HG02759 (cell line): ENCODE measurements around the gene POU6F2.
"Not testable (repeated sequence)": the region's sequence is repeated elsewhere in the genome, so short reads cannot be mapped to it uniquely, and the experiment has no call there.

Source experiments
- ATAC-seq: cut with Tn5 transposase; IDR thresholded peaks from one replicate; pipeline ENCODE4 v1.9.1; 2021; ENCODE audit warnings: mild to moderate bottlenecking, moderate library complexity; ENCODE audit not compliant: unreplicated experiment

The POU6F2 gene

DNA sequence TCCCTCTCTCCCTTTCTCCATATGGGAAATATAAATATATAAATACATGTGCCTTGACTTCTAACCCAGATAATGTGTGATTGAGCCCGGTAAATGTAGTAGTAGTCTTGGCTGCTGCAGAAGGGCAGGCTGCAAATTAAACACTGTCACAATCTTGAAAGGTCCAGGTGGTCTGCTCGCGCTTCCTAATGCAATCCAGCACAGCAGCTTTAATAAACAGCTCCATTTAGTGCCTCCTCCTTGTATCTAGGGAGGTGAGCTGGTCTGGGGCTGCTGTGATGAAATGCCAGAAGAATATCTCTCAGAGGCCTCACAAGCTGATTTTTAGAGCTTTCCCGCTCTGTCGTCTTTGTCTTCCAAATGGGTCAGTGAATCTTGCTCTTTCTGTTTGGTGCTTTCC lies 782 bp downstream of the POU6F2 start:
- ATAC-seq, result no peak

DNA sequence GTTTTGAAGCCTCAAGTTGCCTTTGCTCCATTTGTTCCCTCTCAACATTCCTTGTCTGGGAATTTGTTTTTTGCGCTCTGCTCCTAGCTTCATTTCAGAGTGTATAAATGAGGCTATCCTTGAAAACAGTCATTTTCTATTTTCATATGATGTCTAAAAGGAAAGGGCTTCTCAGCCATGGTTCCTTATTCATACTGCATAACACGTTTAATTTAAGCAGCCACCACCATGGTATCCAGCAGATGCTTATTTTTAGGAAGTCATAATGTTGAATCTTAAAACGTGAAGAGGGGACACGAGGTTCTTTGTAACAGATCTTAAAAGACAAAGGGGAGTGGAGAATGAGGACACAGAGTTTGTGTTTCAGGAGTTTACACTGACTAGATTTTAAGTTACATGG lies 14.5 kb downstream of the POU6F2 start:
- ATAC-seq, result no peak

DNA sequence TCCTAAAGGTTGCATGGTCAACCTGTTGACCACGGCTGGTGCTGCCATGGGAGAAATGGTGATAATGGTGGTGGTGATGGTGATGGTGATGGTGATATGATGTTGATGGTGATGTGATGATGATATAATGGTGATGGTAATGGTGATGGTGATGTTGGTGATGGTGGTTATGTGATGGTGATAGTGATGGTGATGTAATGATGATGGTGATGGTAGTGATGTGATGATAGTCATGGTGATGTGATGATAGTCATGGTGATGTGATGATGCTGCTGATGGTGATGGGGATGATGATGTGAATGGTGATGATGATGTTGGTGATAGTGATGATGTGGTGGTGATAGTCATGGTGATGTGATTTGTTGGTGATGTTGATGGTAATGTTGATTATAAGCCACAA lies 23.9 kb downstream of the POU6F2 start:
- ATAC-seq, result no peak

DNA sequence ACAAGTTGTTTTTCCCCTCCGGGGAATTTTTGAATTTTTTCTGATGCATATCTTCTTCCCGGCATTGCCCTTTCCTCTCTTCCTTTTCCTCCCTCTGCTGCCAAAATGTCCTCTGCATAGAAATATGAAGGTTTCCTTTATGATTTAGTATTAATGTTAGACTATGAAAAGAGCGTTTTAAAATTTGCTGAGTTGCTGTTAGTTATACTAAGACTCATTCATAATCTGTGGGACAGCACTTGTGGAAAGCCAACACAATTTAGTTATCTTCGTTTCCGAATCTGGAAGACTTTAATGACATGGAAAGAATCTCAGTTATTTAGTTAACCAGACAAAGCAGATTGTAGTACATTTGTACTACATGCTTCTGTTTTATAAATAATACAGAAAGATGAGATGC lies 25.0 kb downstream of the POU6F2 start:
- no peak for ATAC-seq

DNA sequence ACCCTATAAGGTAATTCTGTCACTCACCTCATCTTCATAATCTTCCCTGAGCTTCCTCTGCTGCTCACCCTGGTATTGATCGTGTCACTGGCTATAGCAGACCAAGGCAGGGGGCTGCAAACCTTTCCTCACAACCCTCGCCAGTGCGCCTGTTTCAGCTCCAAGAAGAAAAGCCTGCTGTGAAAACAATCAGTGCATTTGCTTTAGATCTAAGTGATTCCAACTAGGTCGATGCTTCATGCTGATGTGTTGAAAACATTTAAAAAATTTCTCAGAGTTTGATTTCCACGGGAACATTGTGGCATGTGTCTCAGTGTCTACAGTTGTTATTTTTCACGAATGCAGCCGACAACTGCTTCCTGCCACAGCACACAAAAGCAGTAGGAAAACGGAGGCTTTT lies 27.3 kb downstream of the POU6F2 start:
- no peak for ATAC-seq

DNA sequence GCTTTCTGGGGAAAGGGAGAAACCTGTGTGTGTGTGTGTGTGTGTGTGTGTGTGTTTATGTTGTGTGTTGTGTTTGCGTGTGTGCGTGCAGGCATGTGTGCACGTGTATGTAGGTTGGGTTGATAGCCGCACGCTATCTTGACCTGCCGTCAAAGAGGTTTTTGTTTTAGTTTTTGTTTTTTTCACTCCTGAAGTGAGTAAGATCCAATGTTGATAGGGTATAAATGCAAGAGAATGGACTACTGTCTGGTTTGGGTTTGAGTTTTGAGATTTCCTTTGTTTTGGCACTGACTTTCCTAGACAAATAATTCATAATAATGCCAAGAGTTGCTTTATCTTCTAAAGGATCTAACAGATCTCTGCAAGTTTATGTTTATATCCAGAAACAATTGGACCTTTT lies 27.8 kb downstream of the POU6F2 start:
- no peak for ATAC-seq

DNA sequence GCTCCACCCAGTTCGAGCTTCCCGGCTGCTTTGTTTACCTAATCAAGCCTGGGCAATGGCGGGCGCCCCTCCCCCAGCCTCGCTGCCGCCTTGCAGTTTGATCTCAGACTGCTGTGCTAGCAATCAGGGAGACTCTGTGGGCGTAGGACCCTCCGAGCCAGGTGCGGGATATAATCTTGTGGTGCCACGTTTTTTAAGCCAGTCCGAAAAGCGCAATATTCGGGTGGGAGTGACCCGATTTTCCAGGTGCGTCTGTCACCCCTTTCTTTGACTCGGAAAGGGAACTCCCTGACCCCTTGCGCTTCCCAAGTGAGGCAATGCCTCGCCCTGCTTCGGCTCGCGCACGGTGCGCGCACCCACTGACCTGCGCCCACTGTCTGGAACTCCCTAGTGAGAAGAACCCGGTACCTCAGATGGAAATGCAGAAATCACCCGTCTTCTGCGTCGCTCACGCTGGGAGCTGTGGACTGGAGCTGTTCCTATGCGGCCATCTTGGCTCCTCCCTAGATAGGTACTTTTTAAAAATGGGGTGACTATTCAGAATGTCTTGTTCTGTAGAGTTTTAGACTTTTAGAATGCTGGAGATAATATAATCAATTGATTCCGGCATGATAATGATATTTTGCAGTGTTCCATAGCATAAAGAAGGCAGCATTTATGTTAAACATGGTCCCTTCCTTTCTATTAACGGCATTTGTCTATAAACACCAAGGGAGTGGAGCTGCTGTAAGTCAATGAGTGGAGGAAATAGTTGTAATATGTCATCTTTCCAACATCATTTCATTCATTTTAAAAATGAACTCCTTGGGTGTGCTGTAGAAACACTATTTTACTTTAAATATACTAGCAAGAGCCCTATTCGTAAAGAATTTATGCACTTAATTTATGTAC lies 35.6 kb downstream of the POU6F2 start:
- ATAC-seq, result not testable (repeated sequence)

DNA sequence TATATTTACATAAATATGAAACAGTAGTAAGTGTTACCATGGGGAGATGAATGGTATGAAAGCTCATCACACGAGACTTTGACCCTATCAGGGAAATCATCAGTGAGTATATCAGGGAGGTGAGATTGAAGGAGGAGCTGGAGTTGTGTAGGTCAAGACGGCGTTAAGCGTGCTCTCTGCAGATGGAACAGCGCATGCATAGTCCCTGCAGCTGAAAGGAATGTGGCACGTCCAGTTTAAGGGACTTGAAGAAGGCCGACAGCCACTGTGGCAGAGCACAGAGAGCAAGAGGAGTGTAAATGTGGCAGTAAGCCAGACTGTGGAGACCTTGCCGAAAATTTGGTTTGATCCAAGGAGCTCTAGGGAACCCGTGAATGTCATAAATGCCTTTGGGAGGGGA lies 38.9 kb downstream of the POU6F2 start:
- ATAC-seq, result no peak

DNA sequence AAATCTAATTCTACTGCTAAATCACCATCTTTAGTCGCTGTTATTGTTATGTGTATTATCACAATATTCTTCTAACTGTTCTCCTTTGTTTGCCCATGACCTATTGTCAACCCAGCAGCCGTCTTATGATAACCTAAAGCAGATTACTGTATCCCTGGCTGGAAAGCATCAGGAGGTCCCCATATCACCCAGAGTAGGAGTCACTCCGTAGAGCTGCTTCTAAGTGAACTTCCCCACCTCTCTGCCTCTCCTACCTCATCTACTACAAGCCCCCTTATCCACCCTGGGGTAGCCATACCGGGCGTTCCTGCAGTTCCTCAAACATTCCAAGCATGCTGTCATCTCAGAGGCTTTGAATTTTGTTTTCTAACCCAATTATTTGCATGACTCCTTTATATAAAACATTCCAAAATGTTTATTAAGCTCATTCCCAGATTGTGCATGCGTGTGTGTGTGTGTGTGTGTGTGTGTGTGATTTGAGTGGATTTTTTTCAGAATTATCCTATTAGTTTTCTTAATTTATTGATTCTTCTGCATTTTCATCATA lies 39.7 kb downstream of the POU6F2 start:
- no peak for ATAC-seq

DNA sequence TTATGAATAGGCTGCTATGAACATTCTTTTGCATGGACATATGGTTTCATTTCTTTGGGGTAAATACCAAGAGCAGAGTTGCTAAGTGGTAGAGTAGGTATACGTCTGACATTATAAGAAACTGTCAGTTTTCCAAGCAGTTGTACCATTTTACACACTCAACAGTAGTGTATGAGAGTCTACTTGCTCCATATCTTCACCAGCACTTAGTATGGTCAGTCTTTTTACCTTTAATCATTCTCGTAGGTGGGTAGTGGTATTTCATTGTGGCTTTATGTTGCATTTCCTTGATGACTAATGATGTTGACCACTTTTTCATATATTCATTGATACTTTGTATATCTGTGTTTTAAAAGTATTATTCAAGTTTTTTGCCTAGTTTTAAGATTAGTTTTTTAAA lies 45.1 kb downstream of the POU6F2 start:
- no peak for ATAC-seq

DNA sequence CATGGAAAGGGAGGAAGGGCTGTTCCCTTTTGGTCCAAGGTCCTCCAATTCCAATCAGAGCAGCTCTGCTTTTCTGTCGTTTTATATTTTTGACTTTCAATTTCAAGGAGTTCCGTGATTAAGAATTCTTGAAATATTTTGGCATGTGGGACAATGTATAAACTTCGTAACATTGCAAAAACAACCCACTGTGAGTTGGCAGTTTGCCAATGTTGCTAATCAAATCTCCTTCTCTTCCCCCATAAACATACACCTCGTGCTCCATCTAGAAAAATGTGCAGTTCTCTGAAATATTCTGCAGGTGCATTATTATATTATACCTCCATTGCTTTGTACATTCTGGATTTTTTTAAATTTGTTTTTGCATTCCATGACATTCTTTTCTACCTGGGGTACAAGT lies 49.8 kb downstream of the POU6F2 start:
- no peak for ATAC-seq

DNA sequence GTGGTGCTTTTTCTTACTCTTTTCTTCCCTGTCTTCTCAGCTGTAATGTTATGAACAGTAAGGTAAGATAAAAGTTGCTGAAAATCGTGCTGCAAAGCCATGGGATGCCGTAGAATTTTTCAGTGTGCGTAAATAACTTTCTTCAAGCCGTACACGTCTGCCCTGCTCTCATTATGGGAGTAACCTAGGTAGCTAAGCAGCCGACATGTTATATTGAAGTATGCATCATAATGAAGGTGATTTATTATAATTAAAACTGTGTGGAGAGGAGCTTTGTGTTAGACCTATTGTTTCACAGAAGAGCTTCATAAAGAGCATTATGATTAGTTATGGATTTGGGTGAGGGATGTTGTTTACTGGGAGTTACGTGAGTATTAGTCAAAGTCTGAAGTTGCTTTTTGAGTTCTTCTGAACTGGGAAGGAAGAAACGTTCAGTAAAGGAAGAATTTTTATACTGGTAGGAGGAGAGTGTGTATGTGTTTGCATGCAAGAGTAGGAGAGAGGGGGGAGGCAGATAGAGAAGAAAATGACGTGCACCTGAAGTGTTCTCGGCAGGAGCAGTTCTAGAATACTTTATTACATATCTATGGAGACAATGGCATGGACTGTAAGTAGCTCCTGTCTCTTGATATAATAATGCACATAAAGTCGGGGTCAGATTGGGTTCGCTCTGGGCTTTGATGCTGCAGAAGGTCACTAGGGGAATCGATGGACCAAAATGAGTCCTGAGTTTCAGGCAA lies 56.3 kb downstream of the POU6F2 start:
- ATAC-seq, result no peak

DNA sequence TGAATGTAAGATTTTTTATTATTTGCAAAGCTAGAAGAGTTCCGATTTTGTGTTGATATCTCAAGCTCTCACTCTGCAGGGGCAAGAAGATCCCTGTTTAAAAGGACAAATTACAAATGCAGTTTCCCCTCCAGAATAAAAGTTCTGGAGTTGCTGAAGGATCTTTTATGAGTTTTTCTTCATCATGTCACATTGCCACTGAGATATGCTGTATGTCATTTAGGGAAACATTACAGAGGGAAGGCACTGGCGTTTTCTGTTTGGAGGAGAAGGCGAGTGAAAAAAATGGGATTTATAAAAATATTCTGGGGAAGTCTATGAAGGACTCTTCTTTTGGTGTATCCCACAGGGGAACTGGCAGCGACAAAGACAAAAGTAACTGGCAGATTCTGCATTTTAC lies 57.4 kb downstream of the POU6F2 start:
- no peak for ATAC-seq

DNA sequence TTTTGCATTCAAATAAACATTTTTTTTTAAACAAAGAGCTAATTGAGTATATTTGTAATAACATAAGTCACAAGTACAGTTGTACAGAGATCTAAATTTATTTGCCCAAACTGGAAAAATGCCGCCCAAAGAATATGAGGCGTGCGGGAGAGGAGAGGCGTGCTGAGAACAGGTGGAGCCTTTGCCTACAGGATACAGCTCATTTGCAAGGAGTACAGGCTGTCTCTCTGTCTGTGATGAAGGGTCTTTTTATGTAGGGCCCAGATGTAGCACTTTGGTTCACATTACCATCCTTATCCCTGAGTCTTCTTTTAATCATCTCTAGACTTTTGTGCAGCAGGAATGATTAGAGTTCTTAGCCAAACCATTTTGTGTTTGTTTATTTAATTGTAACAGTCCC lies 58.2 kb downstream of the POU6F2 start:
- ATAC-seq, result no peak

DNA sequence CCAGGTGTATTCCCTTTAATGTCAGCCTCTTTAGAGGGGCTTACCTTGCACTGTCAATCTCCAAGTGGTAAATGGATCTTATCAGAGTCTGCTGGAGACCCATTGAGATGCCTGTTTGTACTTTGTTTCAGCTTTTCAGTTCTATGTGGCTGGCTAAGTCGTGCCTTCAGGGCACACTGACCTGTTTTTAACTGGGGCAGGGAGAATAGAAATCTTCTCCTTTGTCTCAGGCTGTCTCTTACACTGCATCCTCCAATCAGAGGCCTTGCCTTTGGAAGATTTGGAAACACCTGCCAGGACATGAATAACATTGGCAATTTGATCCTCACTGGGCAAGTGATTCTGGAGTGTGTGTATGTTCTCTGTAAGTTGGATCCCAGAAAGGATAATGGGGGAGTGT lies 65.0 kb downstream of the POU6F2 start:
- no peak for ATAC-seq

DNA sequence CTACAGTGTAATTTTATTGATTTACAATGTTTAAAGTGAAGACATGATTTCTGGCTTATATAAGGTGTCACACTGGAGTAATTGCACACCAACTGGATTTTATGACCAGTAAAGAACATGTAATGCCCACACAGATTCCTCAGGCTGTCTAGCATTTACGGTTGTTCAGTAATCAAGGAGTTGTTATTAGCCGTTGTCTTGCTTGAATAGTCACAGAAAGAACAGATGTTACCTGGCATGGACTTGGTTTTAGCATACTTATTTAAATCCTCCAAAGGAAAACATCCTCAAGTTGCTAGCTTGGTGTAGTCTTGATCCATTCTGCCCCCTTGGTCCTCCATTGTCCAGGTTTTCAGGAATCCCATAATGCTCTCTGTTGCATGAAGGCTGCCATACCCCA lies 65.8 kb downstream of the POU6F2 start:
- no peak for ATAC-seq

DNA sequence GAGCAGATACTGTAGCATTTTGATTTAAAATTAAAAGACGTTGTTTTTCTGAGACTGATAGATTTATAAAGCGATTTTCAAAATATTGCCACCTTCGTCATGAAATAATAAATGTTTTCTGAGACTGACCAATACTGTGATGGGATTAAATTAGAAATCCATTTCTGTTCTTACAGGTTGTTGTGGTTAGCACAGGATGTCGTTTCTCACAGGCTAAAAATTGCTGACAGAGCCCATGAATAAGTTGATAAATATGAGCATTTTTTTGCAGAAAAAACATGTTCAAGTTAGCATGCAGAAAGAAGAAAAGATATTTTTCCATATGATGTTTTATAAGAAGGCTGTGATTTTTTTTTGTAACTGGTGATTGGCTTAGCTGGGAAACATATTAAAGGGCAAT lies 66.8 kb downstream of the POU6F2 start:
- no peak for ATAC-seq

DNA sequence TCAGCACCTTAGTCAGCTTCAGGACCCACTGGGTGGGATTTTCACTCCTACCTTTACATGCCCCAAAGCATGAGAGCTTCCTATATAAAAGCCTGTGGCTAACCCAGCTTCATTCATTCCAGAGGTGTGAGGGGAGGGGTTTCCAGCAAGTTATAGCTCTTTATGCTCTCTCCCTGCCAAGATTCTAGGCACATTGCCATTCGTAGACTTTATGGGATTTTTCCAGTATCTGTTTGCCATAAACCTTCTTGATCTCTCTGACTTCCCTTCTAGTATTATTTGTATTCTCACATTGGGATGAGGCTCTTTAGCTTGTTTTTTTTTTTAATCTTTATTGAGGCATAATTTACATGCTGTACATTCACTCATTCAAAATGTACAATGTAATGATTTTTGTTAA lies 67.5 kb downstream of the POU6F2 start:
- no peak for ATAC-seq

DNA sequence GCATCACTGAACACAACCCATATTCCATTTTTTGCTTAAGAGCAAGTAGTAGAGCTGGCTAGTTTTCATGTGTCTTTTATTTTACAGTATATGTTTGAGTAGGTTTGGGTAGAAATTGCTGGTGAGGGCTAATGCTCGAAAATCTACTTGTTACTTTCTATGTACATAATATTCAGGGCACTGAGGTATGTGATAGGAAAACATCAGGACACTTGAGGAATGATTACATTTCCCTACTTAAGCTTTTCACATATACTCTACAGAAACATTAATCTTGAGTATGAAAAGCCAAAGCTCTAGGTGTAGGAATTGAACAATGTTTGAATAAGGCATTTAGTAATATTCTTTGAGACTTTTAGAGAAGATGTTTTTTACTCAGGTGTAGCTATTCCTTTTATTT lies 73.6 kb downstream of the POU6F2 start:
- no peak for ATAC-seq

DNA sequence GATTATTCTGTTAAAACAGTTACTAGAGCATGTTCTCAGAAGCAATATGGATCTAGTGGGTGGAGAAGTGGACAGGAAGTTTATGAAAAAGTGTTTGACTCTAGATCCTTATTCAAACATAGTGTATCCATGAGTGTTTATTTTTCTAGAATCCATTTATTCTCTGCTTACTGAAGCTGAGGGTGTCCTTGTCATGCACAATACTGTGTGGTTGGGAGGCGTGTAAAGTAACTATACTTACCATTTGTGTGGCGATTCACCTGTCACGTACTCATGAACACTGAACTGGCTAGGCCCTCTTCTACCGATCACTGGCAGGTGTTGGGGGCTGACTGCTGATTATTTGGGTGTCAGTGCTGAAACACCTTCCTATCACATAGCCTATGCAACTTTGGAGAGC lies 74.0 kb downstream of the POU6F2 start:
- ATAC-seq, result no peak

DNA sequence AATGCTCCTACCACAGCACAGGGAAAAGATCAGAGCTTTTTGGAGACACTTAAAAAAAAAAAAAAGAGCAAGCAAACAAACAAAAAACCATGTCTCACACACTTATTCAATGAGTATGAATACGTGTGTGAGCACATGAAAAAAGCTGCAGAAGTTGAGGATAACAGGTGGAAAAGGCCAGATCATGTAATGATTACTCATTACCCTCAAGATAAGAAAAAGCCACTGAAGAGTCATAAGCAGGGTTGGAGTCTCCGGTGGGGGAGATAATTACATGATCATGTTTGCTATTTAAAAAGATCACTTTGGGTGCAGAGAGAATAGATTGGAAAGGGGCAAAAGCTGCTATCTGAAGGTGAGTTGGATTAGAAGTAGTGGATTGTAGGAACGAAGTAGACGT lies 77.0 kb downstream of the POU6F2 start:
- ATAC-seq, result no peak

DNA sequence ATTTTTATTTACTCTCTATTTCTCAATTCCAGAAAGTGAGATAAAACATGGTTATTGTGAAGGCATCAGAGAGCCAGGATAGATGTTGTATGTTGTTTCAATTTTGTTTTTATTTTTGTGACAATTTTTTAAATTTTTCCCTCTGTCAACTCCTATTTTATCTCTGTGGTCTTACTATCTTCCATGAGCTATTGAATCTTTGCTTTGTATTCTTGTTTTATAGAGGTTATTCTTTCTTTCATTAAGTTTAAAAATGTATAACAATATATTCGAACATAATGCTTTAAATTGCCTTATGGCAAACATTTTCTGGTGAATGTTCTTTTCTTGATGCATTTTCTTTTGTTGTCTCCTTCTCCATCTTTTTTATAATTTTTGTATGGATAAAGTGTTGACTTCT lies 78.4 kb downstream of the POU6F2 start:
- ATAC-seq, result no peak
